HepG2 (cell line): ENCODE results near the gene LRSAM1. TPM values are rescaled to one million over a fixed set of nuclear protein-coding genes. Genes with fewer than 3 reads are reported as not detected.

Source experiments
- ATAC-seq: fragments of 200-7000 bp; cut with Tn5 transposase; 3 replicates; pipeline ENCODE4 v1.9.1; 2020; ENCODE audit warnings: mild to moderate bottlenecking, moderate library complexity
- BruUV-seq: library from RNA; stranded (reverse); fragments of 400-500 nt; replicated peaks from 2 replicates; lab custom pipeline; 2021; lab: Mats Ljungman, UMichigan
- CTCF ChIA-PET: fragments of 300-600 bp; formaldehyde crosslinking; extraction: SDS; loops from one replicate; lab custom pipeline; 2021; ENCODE audit warnings: low total read pairs, inconsistent platforms, low intra/inter-chr PET ratio; lab: Yijun Ruan, JAX
- POLR2A ChIA-PET: fragments of 350-600 bp; sonication (Branson Sonifier 250); formaldehyde crosslinking; loops from one replicate; lab custom pipeline; 2020; ENCODE audit warnings: antibody characterized with exemption, inconsistent platforms; lab: Yijun Ruan, JAX
- DNase-seq: peaks from one replicate; pipeline ENCODE4 v3.0.0-alpha.2; 2015; ENCODE audit warnings: low spot score
- FAIRE-seq: peaks from 3 replicates; lab custom pipeline; 2011; peaks lifted over from hg19 to GRCh38; lab: Jason Lieb, UNC
- H2AFZ ChIP-seq: one replicate; pipeline ENCODE4 v1.6.1; 2011; ENCODE audit warnings: low read length, inconsistent platforms
- H3K27ac ChIP-seq: fragments of 300-600 bp; 3 replicates; pipeline ENCODE4 v1.8.0; 2011; ENCODE audit warnings: mixed run types, mild to moderate bottlenecking, mixed read lengths, low read length, inconsistent platforms; ENCODE audit not compliant: insufficient read depth; ENCODE audit errors: extremely low read length
- H3K27me3 ChIP-seq, 2 experiments: fragments of 200-600 bp in 1 of 2; 2 replicates in 1 of 2; 3 replicates in 1 of 2; pipeline versions ENCODE4 v1.6.0 to v1.8.0; 2011; ENCODE audit warnings: low read length in 2 of 2, mild to moderate bottlenecking in 2 of 2, moderate library complexity in 2 of 2, inconsistent platforms in 1 of 2; ENCODE audit not compliant: insufficient read depth in 2 of 2, control insufficient read depth in 1 of 2
- H3K36me3 ChIP-seq, 2 experiments: fragments of 200-600 bp in 1 of 2; replicated peaks in 1 of 2; 2 replicates in 1 of 2; 3 replicates in 1 of 2; pipeline versions ENCODE4 v1.5.1 to v1.8.0; 2011; ENCODE audit warnings: low read length in 2 of 2, inconsistent platforms in 1 of 2; ENCODE audit not compliant: insufficient read depth in 2 of 2, control insufficient read depth in 1 of 2
- H3K4me1 ChIP-seq: 2 replicates; pipeline ENCODE4 v1.5.1; 2012; ENCODE audit warnings: low read length, inconsistent platforms; ENCODE audit not compliant: insufficient read depth
- H3K4me2 ChIP-seq: 2 replicates; pipeline ENCODE4 v1.6.0; 2011; ENCODE audit warnings: low read depth, low read length, inconsistent platforms
- H3K4me3 ChIP-seq, 3 experiments: fragments of 200-600 bp in 1 of 3; sonication (generic), shearing (Covaris generic) in 1 of 3; replicated peaks in 1 of 3; 2 replicates each; pipeline ENCODE4 v1.5.1; 2011 to 2016; ENCODE audit warnings: low read length in 3 of 3, inconsistent platforms in 2 of 3, low read depth in 2 of 3, mild to moderate bottlenecking in 2 of 3, control low read depth in 1 of 3, mixed read lengths in 1 of 3; ENCODE audit not compliant: insufficient read depth in 1 of 3
- H3K79me2 ChIP-seq: one replicate; pipeline ENCODE4 v1.6.1; 2011; ENCODE audit warnings: low read length, inconsistent platforms; ENCODE audit not compliant: insufficient read depth
- H3K9ac ChIP-seq: 2 replicates; pipeline ENCODE4 v1.6.0; 2011; ENCODE audit warnings: mild to moderate bottlenecking, low read depth, low read length, inconsistent platforms; ENCODE audit not compliant: insufficient read depth
- H3K9me3 ChIP-seq: 2 replicates; pipeline ENCODE4 v1.5.1; 2012; ENCODE audit warnings: mild to moderate bottlenecking, low read length
- H4K20me1 ChIP-seq: 2 replicates; pipeline ENCODE4 v1.6.0; 2011; ENCODE audit warnings: inconsistent platforms, mild to moderate bottlenecking, low read length, moderate library complexity; ENCODE audit not compliant: insufficient read depth
- AGO2 ChIP-seq: fragments of 200-400 bp; formaldehyde crosslinking; optimal IDR thresholded peaks from 2 replicates; pipeline ENCODE3; 2017; ENCODE audit warnings: mild to moderate bottlenecking, low read depth, low read length, moderate library complexity
- ATM ChIP-seq: fragments of 450-650 bp; IDR thresholded peaks from 2 replicates; pipeline ENCODE4 v1.7.1; 2017; ENCODE audit warnings: mild to moderate bottlenecking, borderline replicate concordance
- E2F2 ChIP-seq: sonication (generic); formaldehyde crosslinking; IDR thresholded peaks from 2 replicates; pipeline ENCODE4 v1.4.0; 2020; ENCODE audit warnings: missing genetic modification reagents, borderline replicate concordance
- EHMT2 ChIP-seq: fragments of 200-600 bp; sonication (generic); IDR thresholded peaks from 2 replicates; pipeline ENCODE4 v1.7.0; 2017; ENCODE audit warnings: antibody characterized with exemption, low read depth, low read length, borderline replicate concordance
- HNRNPL ChIP-seq: fragments of 200-400 bp; formaldehyde crosslinking; IDR thresholded peaks from 2 replicates; pipeline ENCODE4 v1.6.1; 2017; ENCODE audit warnings: mild to moderate bottlenecking, low read depth, low read length
- MAFF ChIP-seq: IDR thresholded peaks from 2 replicates; pipeline ENCODE4 v1.6.1; 2011; ENCODE audit warnings: low read depth, low read length, improper control_type of control experiment
- MAFK ChIP-seq, 2 experiments: IDR thresholded peaks in 1 of 2; conservative IDR thresholded peaks in 1 of 2; 2 replicates each; pipeline ENCODE4 v1.6.1; 2011; ENCODE audit warnings: improper control_type of control experiment in 2 of 2, low read length in 2 of 2
- NBN ChIP-seq: fragments of 450-650 bp; conservative IDR thresholded peaks from 2 replicates; pipeline ENCODE4 v1.6.1; 2017
- POLR2AphosphoS2 ChIP-seq: IDR thresholded peaks from 2 replicates; pipeline ENCODE4 v1.6.1; 2011; ENCODE audit warnings: low read depth, low read length, improper control_type of control experiment
- POLR2G ChIP-seq: fragments of 200-400 bp; formaldehyde crosslinking; IDR thresholded peaks from 2 replicates; pipeline ENCODE4 v1.6.1; 2018; ENCODE audit warnings: mild to moderate bottlenecking, low read depth, low read length, moderate library complexity
- RBFOX2 ChIP-seq: fragments of 200-400 bp; formaldehyde crosslinking; IDR thresholded peaks from 2 replicates; pipeline ENCODE4 v1.6.1; 2017; ENCODE audit warnings: low read depth, mild to moderate bottlenecking, low read length
- ZNF207 ChIP-seq: fragments of 450-650 bp; IDR thresholded peaks from 2 replicates; pipeline ENCODE4 v1.6.1; 2016; ENCODE audit warnings: antibody characterized with exemption, borderline replicate concordance
- ZNF572 ChIP-seq: sonication (generic); formaldehyde crosslinking; IDR thresholded peaks from 2 replicates; pipeline ENCODE4 v1.5.1; 2020; ENCODE audit warnings: mild to moderate bottlenecking, missing genetic modification reagents
- WGBS: methylation state at CpG from one replicate; pipeline ENCODE4 v1.1.6; 2017; ENCODE audit warnings: low lambda C conversion rate; 5-methylcytosine and 5-hydroxymethylcytosine counted together
- in situ Hi-C: cut with HindIII; loops from 2 replicates; pipeline ENCODE4 v1.10.0; 2017; ENCODE audit warnings: low pct_unique_long_range_greater_than_20kb; ENCODE audit not compliant: extremely low pct_ligation_motif_present
- intact Hi-C: fragments of 100-400 bp; cut with micrococcal nuclease; formaldehyde crosslinking; loops from one replicate; pipeline ENCODE4 v1.10.0; 2022; ENCODE audit not compliant: unreplicated experiment
- polyA plus RNA-seq, 8 experiments: library from polyadenylated mRNA; depleted of rRNA in 3 of 8; stranded (reverse) in 7 of 8; unstranded in 1 of 8; fragments of >200 nt; fragmentation: Illumina TruSeq in 4 of 8; extraction: Trizol in 4 of 8; gene quantifications; 2 replicates each; pipeline versions ENCODE4 v1.2.1 to v1.2.3, GENCODE V29; 2011 to 2016; ENCODE audit warnings: low read depth in 4 of 8, missing spikeins in 1 of 8, mixed read lengths in 1 of 8; ENCODE audit not compliant: insufficient read depth in 1 of 8
- total RNA-seq, 5 experiments: library from RNA; depleted of rRNA; stranded (reverse); fragments of >200 nt; fragmentation: Illumina TruSeq; extraction: Trizol; gene quantifications; 2 replicates each; pipeline ENCODE4 v1.2.3, GENCODE V29; 2016; ENCODE audit warnings: low read depth in 1 of 5
- TF ChIP-seq, protein P1 (sequence below): sonication (generic); formaldehyde crosslinking; IDR thresholded peaks from 2 replicates; pipeline ENCODE4 v1.5.1; 2020; ENCODE audit warnings: missing genetic modification reagents, mild to moderate bottlenecking, borderline replicate concordance
- TF ChIP-seq, protein P2 (sequence below): sonication (generic); formaldehyde crosslinking; IDR thresholded peaks from 2 replicates; pipeline ENCODE4 v1.5.0; 2020; ENCODE audit warnings: mild to moderate bottlenecking, missing genetic modification reagents

LRSAM1 gene
- total and polyA plus RNA-seq, 2 of the 13 experiments (the other 11 are each of a cell fraction or from before 2014, with no cell fraction given), result 8.7 to 10.2 TPM

DNA sequence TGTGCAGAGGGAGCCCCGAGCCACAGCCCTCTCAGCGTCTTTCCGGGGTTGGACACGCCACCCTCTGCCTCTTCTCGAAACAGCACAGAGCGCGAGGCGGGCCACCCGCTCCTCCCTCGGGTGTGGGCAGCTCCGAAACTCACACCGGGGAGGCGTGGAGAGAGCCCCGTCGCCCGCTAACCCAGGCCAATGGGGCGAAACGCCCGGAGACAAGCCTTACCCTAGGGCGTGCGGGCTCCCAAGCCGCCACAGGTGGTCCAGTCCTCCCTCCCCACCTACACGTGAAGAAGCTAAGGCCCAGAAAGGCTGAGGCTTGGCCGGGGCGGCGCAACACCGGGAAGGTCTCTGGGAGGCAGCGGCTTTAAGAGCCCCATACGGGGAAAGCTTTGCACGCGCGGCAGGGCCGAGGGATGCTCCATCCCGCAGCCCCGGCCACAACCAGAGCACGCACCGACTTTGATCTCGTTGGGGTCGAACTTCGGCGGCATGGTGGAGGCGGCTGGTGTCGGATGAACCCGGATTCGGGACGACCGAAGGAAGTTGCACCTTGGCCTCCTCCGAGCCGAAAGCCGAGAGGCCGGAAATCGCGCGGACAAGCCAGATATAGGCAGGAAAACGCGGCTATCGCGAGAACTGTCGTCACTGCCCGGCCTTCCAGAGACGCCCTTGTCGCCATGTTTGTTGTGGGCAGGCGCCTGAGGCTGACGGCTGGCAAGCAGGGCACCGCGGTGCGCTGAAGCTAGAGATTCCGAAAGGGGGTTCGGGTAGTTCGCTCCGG, at the start of gene LRSAM1, which contains the start of gene RPL12 (continued):
- TF ChIP-seq, protein P1, sequence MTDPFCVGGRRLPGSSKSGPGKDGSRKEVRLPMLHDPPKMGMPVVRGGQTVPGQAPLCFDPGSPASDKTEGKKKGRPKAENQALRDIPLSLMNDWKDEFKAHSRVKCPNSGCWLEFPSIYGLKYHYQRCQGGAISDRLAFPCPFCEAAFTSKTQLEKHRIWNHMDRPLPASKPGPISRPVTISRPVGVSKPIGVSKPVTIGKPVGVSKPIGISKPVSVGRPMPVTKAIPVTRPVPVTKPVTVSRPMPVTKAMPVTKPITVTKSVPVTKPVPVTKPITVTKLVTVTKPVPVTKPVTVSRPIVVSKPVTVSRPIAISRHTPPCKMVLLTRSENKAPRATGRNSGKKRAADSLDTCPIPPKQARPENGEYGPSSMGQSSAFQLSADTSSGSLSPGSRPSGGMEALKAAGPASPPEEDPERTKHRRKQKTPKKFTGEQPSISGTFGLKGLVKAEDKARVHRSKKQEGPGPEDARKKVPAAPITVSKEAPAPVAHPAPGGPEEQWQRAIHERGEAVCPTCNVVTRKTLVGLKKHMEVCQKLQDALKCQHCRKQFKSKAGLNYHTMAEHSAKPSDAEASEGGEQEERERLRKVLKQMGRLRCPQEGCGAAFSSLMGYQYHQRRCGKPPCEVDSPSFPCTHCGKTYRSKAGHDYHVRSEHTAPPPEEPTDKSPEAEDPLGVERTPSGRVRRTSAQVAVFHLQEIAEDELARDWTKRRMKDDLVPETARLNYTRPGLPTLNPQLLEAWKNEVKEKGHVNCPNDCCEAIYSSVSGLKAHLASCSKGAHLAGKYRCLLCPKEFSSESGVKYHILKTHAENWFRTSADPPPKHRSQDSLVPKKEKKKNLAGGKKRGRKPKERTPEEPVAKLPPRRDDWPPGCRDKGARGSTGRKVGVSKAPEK (CRISPR knock-in tag), result no peak
- TF ChIP-seq, all 625 proteins: peak for 365

DNA sequence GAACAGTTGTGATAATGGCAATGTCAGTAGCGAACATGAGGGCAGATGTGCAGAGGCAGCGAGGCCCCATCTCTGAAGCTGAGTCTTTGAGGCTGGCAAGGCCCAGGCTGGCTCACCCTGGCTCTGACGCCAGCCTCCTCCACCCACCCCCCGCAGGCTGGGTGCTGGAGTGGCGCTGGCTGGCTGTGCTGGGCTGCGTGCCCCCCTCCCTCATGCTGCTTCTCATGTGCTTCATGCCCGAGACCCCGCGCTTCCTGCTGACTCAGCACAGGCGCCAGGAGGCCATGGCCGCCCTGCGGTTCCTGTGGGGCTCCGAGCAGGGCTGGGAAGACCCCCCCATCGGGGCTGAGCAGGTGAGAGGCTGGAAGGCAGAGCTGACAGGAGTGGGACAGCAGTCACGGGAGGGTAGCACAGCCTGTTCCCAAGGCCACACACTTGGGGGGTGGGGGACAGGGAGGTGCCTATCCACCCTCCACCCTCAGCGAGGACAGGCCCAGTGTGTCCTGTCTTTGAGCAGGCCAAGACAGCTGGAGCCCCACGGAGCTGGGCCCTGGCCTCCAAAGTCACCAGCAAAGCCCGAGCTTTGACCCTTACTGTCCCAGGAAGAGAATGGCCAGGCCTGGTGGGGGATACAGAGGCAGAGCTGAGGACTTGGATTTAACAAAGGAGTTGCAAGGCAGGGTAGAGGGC, 48.8 kb upstream of the LRSAM1 start:
- intact Hi-C loops, result no loop called here
- Histone ChIP-seq H3K79me2 (peaks cover 27% of the 10 kb centered on the region), H3K27me3 (no peaks in the 10 kb centered on the region), H3K27ac (no peak overlapping the region), H3K4me2 (no peak overlapping the region), H3K4me1 (peaks cover 28% of the 10 kb centered on the region), H4K20me1 (peaks cover 10% of the 10 kb centered on the region; the same call in 1 of the 2 replicates), H2AFZ (no peak overlapping the region), H3K36me3 (peaks cover 28 to 57% of the 10 kb centered on the region in 2 experiments; a peak in 4 of 5 replicates), H3K9ac (no peak overlapping the region), H3K4me3 (no peak overlapping the region), H3K9me3 (no peaks in the 10 kb centered on the region)
- ATAC-seq, result no peak
- FAIRE-seq, result no peak
- in situ Hi-C loops, result no loop called here
- DNase-seq, result no peak
- WGBS, result 94% methylated on average over 6 of the region's 18 CpGs
- BruUV-seq, result no TSS peak
- POLR2A ChIA-PET, result interaction anchor here (1.3 to 3.2 kb wide), 4 partner anchors 11 to 94 kb away, joined by 3 to 14 read pairs (median 6); partner anchors contain the start of gene ZNF79
- CTCF ChIA-PET, result no interaction called here
- TF ChIP-seq MAFK (conservative IDR thresholded peaks at IDR 0.05 in 1 of 2, IDR thresholded peaks at IDR 0.05 in 1 of 2; ENCODE audit: low read length in 2 of 2), result peak; percentile 92 to 95
- peak; percentile 90 for TF ChIP-seq MAFF
- peak; percentile 85 for TF ChIP-seq AGO2
- TF ChIP-seq ZNF207, result no peak
- TF ChIP-seq ATM, result no peak
- TF ChIP-seq, protein P2, sequence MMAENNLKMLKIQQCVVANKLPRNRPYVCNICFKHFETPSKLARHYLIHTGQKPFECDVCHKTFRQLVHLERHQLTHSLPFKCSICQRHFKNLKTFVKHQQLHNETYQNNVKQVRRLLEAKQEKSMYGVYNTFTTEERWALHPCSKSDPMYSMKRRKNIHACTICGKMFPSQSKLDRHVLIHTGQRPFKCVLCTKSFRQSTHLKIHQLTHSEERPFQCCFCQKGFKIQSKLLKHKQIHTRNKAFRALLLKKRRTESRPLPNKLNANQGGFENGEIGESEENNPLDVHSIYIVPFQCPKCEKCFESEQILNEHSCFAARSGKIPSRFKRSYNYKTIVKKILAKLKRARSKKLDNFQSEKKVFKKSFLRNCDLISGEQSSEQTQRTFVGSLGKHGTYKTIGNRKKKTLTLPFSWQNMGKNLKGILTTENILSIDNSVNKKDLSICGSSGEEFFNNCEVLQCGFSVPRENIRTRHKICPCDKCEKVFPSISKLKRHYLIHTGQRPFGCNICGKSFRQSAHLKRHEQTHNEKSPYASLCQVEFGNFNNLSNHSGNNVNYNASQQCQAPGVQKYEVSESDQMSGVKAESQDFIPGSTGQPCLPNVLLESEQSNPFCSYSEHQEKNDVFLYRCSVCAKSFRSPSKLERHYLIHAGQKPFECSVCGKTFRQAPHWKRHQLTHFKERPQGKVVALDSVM, result no peak
- TF ChIP-seq HNRNPL, result 0 out of 2 replicates have a peak, but pooled peaks have one; percentile 28
- TF ChIP-seq NBN, result no peak
- TF ChIP-seq POLR2AphosphoS2, result 0 out of 2 replicates have a peak, but pooled peaks have one; percentile 40
- TF ChIP-seq ZNF572 (CRISPR knock-in tag), result no peak
- no peak for TF ChIP-seq EHMT2
- TF ChIP-seq POLR2G, result peak; percentile 46; the same call in 1 of the 2 replicates
- peak; percentile 81 for TF ChIP-seq RBFOX2
- TF ChIP-seq E2F2 (CRISPR knock-in tag), result no peak
